ENCODE measurements around the gene DDN. TPM values are rescaled to one million over a fixed set of nuclear protein-coding genes. Genes with fewer than 3 reads are reported as not detected.

The DDN gene
- total RNA-seq, 1 donor from 2014 or later, result 6.4 TPM

DNA sequence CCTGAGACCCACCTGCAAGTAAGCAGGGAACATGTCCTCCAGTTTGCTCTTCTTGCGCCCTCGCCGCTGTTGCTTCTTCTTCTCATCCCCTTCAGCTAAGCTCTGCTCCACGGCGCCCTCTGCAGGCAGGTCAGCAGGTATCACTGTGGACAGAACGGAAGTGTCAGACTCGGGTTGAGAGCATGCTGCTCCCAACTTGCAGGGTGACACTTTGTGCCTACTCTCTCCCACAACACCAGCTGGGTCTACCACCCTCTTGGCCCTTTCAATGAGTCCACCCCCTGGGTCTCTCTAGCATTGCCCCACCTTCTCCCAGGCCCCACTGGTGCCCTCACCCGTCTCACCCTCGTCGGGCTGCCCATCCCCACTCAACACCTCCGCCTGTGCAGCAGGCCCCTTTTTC lies 44.7 kb upstream of the DDN start:
- DNase-seq, result peak; percentile 89
- peaks cover 6% of the 10 kb centered on the region for H3K27me3 Mint-ChIP-seq (ENCODE audit: unreplicated experiment)
- no peak overlapping the region for H3K27ac Mint-ChIP-seq (ENCODE audit: unreplicated experiment)
- no peaks in the 10 kb centered on the region for H3K36me3 Mint-ChIP-seq (ENCODE audit: unreplicated experiment)
- H3K4me3 Mint-ChIP-seq (ENCODE audit: unreplicated experiment), result no peak overlapping the region
- TF ChIP-seq, protein P1, sequence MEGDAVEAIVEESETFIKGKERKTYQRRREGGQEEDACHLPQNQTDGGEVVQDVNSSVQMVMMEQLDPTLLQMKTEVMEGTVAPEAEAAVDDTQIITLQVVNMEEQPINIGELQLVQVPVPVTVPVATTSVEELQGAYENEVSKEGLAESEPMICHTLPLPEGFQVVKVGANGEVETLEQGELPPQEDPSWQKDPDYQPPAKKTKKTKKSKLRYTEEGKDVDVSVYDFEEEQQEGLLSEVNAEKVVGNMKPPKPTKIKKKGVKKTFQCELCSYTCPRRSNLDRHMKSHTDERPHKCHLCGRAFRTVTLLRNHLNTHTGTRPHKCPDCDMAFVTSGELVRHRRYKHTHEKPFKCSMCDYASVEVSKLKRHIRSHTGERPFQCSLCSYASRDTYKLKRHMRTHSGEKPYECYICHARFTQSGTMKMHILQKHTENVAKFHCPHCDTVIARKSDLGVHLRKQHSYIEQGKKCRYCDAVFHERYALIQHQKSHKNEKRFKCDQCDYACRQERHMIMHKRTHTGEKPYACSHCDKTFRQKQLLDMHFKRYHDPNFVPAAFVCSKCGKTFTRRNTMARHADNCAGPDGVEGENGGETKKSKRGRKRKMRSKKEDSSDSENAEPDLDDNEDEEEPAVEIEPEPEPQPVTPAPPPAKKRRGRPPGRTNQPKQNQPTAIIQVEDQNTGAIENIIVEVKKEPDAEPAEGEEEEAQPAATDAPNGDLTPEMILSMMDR (IDR thresholded peaks at IDR 0.05; ENCODE audit: partially characterized antibody, unreplicated experiment), result peak; percentile 64
- no peaks in the 10 kb centered on the region for H3K4me1 Mint-ChIP-seq (ENCODE audit: low read depth, unreplicated experiment)
- peaks cover 3% of the 10 kb centered on the region for H3K9me3 Mint-ChIP-seq (ENCODE audit: unreplicated experiment)

DNA sequence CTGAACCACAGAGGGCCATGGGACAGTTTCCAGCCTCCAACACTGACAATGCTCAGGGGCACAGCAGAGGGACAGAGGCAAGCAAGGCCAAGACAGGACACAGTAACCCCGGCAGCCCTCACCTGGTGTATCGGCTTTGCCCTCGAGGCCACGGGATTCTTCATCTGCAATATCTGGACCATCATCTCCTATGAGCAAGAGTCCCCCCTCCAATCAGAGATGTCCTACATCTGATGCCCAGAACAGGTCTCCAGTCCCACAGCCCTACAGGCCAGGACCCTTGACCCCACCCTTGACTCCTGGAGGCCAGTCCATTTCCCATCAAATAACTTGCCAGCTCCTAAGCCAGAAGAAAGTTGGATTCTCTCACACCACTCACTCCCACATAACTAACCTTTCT lies 44.1 kb upstream of the DDN start:
- TF ChIP-seq, protein P1 (IDR thresholded peaks at IDR 0.05; ENCODE audit: partially characterized antibody, unreplicated experiment), result no peak
- Mint-ChIP-seq H3K27me3 (ENCODE audit: unreplicated experiment) (peaks cover 6% of the 10 kb centered on the region), H3K4me1 (ENCODE audit: low read depth, unreplicated experiment) (no peaks in the 10 kb centered on the region), H3K9me3 (ENCODE audit: unreplicated experiment) (peaks cover 3% of the 10 kb centered on the region), H3K27ac (ENCODE audit: unreplicated experiment) (no peak overlapping the region), H3K36me3 (ENCODE audit: unreplicated experiment) (no peaks in the 10 kb centered on the region), H3K4me3 (ENCODE audit: unreplicated experiment) (no peak overlapping the region)
- no peak for DNase-seq

DNA sequence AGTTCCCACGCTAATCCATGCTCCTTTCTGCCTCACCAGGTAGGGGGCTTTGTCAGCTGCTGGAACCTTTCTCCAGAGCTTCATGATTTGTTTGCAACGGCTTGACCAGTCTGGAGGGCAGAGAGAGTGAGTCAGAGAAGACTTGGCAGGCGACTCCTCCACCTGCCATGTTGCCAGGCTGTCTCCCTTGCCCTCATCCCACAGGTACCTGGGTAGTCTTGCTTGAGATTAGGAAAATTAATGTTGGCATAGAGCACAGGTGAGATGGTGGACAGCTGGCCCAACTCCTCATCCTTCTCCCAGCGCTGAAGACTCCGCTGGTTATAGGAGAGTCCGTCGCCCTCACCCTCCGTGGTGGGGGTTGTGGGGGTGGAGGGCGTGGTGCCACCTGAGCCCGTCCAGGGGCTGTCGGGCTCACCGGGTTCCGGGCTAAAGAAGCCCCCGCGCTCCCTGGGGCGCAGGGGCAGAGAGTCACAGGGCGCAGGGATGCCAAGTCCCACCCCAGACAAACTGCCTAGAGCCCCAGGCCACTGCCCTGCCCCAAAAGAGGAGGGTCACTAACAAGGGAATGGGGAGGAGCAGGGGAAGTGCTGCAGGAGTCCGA lies 42.8 kb upstream of the DDN start:
- peaks cover 1% of the 10 kb centered on the region for H3K9me3 Mint-ChIP-seq (ENCODE audit: unreplicated experiment)
- no peak overlapping the region for H3K27ac Mint-ChIP-seq (ENCODE audit: unreplicated experiment)
- DNase-seq, result no peak
- H3K4me1 Mint-ChIP-seq (ENCODE audit: low read depth, unreplicated experiment), result no peaks in the 10 kb centered on the region
- H3K27me3 Mint-ChIP-seq (ENCODE audit: unreplicated experiment), result peaks cover 3% of the 10 kb centered on the region
- no peak overlapping the region for H3K4me3 Mint-ChIP-seq (ENCODE audit: unreplicated experiment)
- H3K36me3 Mint-ChIP-seq (ENCODE audit: unreplicated experiment), result no peaks in the 10 kb centered on the region
- TF ChIP-seq, protein P1 (IDR thresholded peaks at IDR 0.05; ENCODE audit: partially characterized antibody, unreplicated experiment), result no peak

DNA sequence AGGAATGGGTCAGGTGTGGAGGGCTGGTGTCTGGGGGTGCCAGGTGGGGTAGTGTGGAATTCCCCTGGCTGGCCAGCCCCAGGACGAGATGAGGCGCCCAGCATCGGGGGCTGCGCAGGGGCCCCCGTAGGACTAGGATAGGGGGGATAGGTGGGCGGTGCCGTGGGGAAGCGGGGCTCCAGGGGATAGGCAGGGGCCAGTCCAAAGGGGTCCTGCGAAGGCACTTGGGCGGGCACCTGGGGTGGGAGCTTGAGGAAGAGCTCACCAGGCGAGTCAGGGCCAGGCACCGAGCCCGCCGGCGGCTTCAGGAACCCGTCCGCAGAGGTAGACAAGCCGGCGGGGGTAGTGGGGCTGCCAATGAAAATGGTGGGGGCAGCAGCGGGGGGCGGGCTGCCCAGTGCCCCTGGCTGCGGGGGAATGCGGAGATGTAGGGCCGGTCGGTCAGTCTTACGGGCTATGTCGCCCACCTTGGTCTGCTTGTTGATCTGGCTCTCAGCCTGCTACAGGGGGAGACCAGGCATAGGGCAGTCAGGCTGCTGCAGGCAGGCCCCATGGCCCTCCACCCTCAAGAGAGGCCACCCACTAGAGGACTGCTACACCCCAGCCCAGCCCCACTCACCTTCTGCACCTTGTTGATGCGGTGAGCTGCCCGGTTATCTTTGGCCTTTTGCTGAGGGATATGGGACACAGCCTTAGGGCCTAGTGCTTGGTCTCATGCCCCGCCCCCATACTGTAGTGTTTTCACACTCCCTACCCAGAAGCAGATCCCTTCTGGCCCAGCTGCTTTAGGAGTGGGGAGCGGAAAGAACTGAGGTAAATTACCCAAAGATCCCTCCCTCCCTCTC lies 42.1 kb upstream of the DDN start:
- H3K36me3 Mint-ChIP-seq (ENCODE audit: unreplicated experiment), result no peaks in the 10 kb centered on the region
- no peak overlapping the region for H3K27ac Mint-ChIP-seq (ENCODE audit: unreplicated experiment)
- H3K9me3 Mint-ChIP-seq (ENCODE audit: unreplicated experiment), result peaks cover 3% of the 10 kb centered on the region
- TF ChIP-seq, protein P1 (IDR thresholded peaks at IDR 0.05; ENCODE audit: partially characterized antibody, unreplicated experiment), result no peak
- no peak for DNase-seq
- H3K4me3 Mint-ChIP-seq (ENCODE audit: unreplicated experiment), result no peak overlapping the region
- H3K4me1 Mint-ChIP-seq (ENCODE audit: low read depth, unreplicated experiment), result no peaks in the 10 kb centered on the region
- peaks cover 3% of the 10 kb centered on the region for H3K27me3 Mint-ChIP-seq (ENCODE audit: unreplicated experiment)

DNA sequence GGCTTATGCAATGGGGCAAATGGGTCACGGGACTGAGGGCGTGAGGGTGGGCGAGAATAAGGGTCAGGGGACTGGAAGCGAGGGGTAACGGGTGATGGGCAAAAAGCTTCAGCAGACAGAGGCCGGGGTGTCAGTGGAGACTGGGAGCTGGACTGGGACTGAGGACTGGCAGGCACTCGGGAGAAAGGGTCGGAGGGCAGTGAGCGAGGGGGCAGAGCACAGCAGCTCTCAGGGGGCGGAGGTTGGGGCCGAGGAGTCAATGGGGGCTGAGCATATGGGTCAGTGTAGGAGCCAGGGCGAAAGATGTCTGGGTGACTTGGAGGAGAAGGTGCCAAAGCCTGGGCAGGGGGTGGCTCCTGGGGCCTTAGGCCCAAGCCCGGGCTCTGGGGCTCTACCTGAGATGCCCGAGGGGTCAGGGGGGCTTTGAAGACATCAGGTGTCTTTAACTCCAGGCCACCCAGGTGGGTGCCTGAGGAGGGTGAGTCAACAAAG lies 41.2 kb upstream of the DDN start:
- Mint-ChIP-seq H3K4me3 (ENCODE audit: unreplicated experiment) (no peak overlapping the region), H3K4me1 (ENCODE audit: low read depth, unreplicated experiment) (no peaks in the 10 kb centered on the region), H3K27ac (ENCODE audit: unreplicated experiment) (no peak overlapping the region), H3K36me3 (ENCODE audit: unreplicated experiment) (no peaks in the 10 kb centered on the region), H3K9me3 (ENCODE audit: unreplicated experiment) (peaks cover 3% of the 10 kb centered on the region), H3K27me3 (ENCODE audit: unreplicated experiment) (no peaks in the 10 kb centered on the region)
- TF ChIP-seq, protein P1 (IDR thresholded peaks at IDR 0.05; ENCODE audit: partially characterized antibody, unreplicated experiment), result no peak
- no peak for DNase-seq
